SU-DHL-6 (cell line): ENCODE results near the gene EMC10.

Source experiments
- H2AFZ ChIP-seq: fragments of 200-600 bp; sonication (generic); 2 replicates; pipeline ENCODE4 v1.6.1; 2014; ENCODE audit warnings: low read depth, mild to moderate bottlenecking, moderate library complexity, mixed read lengths, antibody characterized with exemption, low read length; ENCODE audit not compliant: severe bottlenecking
- H3F3A ChIP-seq: fragments of 200-600 bp; shearing (Covaris generic); 2 replicates; pipeline ENCODE4 v1.6.0; 2016; ENCODE audit warnings: antibody characterized with exemption, mild to moderate bottlenecking; ENCODE audit not compliant: insufficient read depth
- H3K27ac ChIP-seq: fragments of 200-600 bp; sonication (generic); 2 replicates; pipeline ENCODE4 v1.5.1; 2016; ENCODE audit warnings: low read depth, mild to moderate bottlenecking, low read length, moderate library complexity, mixed read lengths
- H3K27me3 ChIP-seq: fragments of 200-600 bp; sonication (generic), shearing (Covaris generic); 2 replicates; pipeline ENCODE4 v1.6.0; 2014; ENCODE audit warnings: mild to moderate bottlenecking, low read length
- H3K36me3 ChIP-seq: fragments of 200-600 bp; sonication (generic); 2 replicates; pipeline ENCODE4 v1.6.1; 2014; ENCODE audit warnings: mild to moderate bottlenecking, low read length, mixed read lengths
- H3K4me2 ChIP-seq: fragments of 300-600, 200-600 bp; shearing (Covaris generic), sonication (generic); 2 replicates; pipeline ENCODE4 v1.6.0; 2014; ENCODE audit warnings: low read length, low read depth, mild to moderate bottlenecking; ENCODE audit not compliant: poor library complexity, severe bottlenecking
- H3K4me3 ChIP-seq: fragments of 200-600 bp; sonication (generic); 2 replicates; pipeline ENCODE4 v1.5.1; 2014; ENCODE audit warnings: antibody characterized with exemption, low read length, mild to moderate bottlenecking, mixed read lengths; ENCODE audit not compliant: insufficient read depth, poor library complexity, severe bottlenecking
- H3K79me2 ChIP-seq: fragments of 200-600 bp; sonication (generic); 2 replicates; pipeline ENCODE4 v1.6.1; 2014; ENCODE audit warnings: mild to moderate bottlenecking, low read length, moderate library complexity; ENCODE audit not compliant: insufficient read depth
- H3K9ac ChIP-seq: fragments of 200-600 bp; sonication (generic); 2 replicates; pipeline ENCODE4 v1.7.0; 2014; ENCODE audit warnings: mild to moderate bottlenecking, low read length
- H3K9me2 ChIP-seq: fragments of 200-600 bp; sonication (generic); replicated peaks from 2 replicates; pipeline ENCODE4 v1.6.1; 2014; ENCODE audit warnings: low read length; ENCODE audit not compliant: insufficient read depth
- H3K9me3 ChIP-seq: fragments of 200-600 bp; sonication (generic); 2 replicates; pipeline ENCODE4 v1.6.1; 2014; ENCODE audit warnings: low read length, mixed read lengths; ENCODE audit not compliant: insufficient read depth
- H4K20me1 ChIP-seq: fragments of 200-600 bp; sonication (generic); 2 replicates; pipeline ENCODE4 v1.6.1; 2014; ENCODE audit warnings: low read depth, mild to moderate bottlenecking, antibody characterized with exemption, low read length, moderate library complexity, mixed read lengths
- EZH2phosphoT487 ChIP-seq: fragments of 200-600 bp; sonication (generic), shearing (Covaris generic); conservative IDR thresholded peaks from 2 replicates; pipeline ENCODE4 v1.6.1; 2018; ENCODE audit warnings: mild to moderate bottlenecking, antibody characterized with exemption, low read length, moderate library complexity, mixed read lengths
- TF ChIP-seq, protein P1 (sequence below): fragments of 200-600 bp; sonication (generic); IDR thresholded peaks from one replicate; pipeline ENCODE4 v1.5.1; 2017; ENCODE audit warnings: antibody characterized with exemption, mild to moderate bottlenecking, low read length, moderate library complexity; ENCODE audit not compliant: insufficient read depth, poor library complexity, severe bottlenecking

Gene EMC10

DNA sequence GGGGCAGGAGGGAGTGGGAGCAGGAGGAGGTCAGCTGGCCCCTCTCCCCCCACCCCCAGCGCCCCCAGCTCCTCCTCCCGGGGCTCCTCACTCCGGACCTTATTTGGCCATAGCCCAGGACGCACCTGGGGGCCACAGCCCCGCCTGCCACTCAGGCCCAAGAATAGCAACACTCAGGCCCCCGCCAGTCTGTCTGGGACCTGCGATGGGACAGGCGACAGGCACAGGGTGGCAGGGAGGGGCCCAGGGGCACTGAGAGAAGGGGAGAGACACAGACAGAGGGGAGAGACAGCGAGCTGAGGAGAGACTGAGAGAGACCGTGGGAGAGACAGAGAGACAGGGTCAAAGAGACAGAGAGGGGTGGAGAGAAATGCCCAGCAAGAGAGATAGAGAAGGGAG is 24.4 kb downstream of the EMC10 start:
- Histone ChIP-seq H3K4me3 (no peak overlapping the region), H3F3A (no peaks in the 10 kb centered on the region), H4K20me1 (no peaks in the 10 kb centered on the region), H3K4me2 (no peak overlapping the region), H3K79me2 (no peaks in the 10 kb centered on the region), H3K9me2 (no peaks in the 10 kb centered on the region), H2AFZ (no peak overlapping the region), H3K27ac (no peak overlapping the region), H3K9ac (no peak overlapping the region), H3K36me3 (no peaks in the 10 kb centered on the region), H3K9me3 (no peaks in the 10 kb centered on the region), H3K27me3 (no peaks in the 10 kb centered on the region)
- TF ChIP-seq, protein P1, sequence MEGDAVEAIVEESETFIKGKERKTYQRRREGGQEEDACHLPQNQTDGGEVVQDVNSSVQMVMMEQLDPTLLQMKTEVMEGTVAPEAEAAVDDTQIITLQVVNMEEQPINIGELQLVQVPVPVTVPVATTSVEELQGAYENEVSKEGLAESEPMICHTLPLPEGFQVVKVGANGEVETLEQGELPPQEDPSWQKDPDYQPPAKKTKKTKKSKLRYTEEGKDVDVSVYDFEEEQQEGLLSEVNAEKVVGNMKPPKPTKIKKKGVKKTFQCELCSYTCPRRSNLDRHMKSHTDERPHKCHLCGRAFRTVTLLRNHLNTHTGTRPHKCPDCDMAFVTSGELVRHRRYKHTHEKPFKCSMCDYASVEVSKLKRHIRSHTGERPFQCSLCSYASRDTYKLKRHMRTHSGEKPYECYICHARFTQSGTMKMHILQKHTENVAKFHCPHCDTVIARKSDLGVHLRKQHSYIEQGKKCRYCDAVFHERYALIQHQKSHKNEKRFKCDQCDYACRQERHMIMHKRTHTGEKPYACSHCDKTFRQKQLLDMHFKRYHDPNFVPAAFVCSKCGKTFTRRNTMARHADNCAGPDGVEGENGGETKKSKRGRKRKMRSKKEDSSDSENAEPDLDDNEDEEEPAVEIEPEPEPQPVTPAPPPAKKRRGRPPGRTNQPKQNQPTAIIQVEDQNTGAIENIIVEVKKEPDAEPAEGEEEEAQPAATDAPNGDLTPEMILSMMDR: no peak
- TF ChIP-seq EZH2phosphoT487: no peak

DNA sequence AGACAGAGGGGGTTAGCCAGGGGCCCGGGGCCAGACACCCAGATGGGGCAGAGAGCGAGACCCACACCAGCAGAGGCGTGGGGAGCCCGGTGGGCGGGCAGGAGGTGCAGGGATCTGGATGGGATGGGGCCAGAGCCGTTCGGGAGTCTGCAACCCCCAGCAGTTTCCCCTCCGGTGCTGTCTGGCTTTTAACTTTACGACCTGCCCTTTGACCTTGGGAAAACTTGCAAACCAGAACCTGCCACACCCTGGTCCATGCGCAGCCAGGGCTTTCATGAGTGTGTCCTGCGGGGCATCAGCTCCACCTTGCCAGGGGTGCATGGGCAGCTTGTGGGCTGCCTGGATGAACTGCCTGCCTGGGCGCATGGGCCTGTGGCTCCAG is 24.9 kb downstream of the EMC10 start:
- H3F3A ChIP-seq: no peaks in the 10 kb centered on the region
- H3K9me2 ChIP-seq: no peaks in the 10 kb centered on the region
- no peaks in the 10 kb centered on the region for H3K9me3 ChIP-seq
- no peak for TF ChIP-seq EZH2phosphoT487
- TF ChIP-seq, protein P1: no peak
- no peak overlapping the region for H3K27ac ChIP-seq
- no peaks in the 10 kb centered on the region for H4K20me1 ChIP-seq
- H3K9ac ChIP-seq: no peak overlapping the region
- no peak overlapping the region for H2AFZ ChIP-seq
- no peak overlapping the region for H3K4me2 ChIP-seq
- H3K79me2 ChIP-seq: no peaks in the 10 kb centered on the region
- no peak overlapping the region for H3K4me3 ChIP-seq
- H3K36me3 ChIP-seq: no peaks in the 10 kb centered on the region
- H3K27me3 ChIP-seq: no peaks in the 10 kb centered on the region

DNA sequence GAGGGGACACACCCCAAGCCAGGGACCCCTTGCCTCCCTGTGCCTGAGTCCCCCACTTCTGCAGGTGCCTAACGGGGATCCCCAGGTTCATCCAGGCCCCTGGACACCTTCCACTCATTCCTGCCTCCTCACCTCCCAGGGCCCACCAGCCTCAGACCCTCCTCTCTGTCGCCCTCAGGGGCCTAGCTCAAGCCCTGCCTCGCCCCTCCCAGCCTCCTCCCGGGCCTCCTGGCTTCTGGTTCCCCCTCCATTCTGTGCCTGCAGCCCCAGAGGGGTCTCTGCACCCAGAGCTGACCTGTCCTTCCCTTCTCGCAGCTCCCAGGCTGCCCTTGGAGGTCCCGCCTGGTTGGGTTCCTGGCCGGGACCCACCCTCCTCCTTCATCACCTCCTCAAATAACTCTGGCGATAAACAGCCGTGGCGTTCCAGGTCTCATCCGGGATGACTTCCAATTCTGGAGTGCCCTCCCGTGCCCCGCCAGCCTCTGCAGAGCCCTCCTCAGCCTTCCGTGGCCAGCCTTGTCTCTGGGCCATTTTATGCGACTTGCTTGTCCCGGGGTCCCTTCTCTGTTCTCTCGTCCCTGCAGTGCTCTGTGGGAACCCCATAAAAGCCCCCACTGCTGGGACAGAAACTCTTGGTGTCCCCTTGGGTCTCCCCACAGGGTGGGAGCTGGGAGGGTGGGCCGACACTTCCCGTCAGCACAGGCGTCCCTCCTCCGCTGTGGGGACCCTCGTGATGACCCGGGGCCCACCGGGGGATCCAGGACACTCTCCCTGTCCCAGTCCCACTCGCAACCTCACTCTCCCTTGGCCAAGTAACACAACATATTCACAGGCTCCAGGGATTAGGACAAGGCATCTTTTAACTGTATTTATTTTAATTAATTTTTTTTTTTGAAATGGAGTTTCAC is 25.5 kb downstream of the EMC10 start:
- Histone ChIP-seq H3K4me2 (no peak overlapping the region), H3K36me3 (no peaks in the 10 kb centered on the region), H3K9me3 (no peaks in the 10 kb centered on the region), H3K79me2 (no peaks in the 10 kb centered on the region), H3K9ac (no peak overlapping the region), H3K27me3 (no peaks in the 10 kb centered on the region), H3F3A (no peaks in the 10 kb centered on the region), H4K20me1 (no peaks in the 10 kb centered on the region), H3K27ac (no peak overlapping the region), H3K9me2 (no peaks in the 10 kb centered on the region), H3K4me3 (no peak overlapping the region), H2AFZ (no peak overlapping the region)
- TF ChIP-seq, protein P1: no peak
- TF ChIP-seq EZH2phosphoT487: no peak
